ENCODE data around the gene ABCB9.
"Not testable (repeated sequence)": the region's sequence is repeated elsewhere in the genome, so short reads cannot be mapped to it uniquely, and the experiment has no call there.

The ABCB9 gene

DNA sequence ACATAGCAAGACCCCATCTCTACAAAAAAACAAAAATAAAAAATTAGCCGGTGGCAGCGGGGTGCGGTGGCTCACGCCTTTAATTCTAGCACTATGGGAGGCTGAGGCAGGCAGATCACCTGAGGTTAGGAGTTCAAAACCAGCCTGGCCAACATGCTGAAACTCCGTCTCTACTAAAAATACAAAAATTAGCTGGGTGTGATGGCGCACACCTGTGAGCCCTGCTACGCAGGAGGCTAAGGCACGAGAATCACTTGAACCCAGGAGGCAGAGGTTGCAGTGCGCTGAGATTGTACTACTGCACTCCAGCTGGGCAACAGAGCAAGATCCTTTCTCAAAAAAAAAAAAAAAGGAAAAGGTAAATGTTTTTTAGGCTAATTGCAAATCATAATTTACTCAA, 73.5 kb downstream of the ABCB9 start:
- not testable (repeated sequence) for DNase-seq

DNA sequence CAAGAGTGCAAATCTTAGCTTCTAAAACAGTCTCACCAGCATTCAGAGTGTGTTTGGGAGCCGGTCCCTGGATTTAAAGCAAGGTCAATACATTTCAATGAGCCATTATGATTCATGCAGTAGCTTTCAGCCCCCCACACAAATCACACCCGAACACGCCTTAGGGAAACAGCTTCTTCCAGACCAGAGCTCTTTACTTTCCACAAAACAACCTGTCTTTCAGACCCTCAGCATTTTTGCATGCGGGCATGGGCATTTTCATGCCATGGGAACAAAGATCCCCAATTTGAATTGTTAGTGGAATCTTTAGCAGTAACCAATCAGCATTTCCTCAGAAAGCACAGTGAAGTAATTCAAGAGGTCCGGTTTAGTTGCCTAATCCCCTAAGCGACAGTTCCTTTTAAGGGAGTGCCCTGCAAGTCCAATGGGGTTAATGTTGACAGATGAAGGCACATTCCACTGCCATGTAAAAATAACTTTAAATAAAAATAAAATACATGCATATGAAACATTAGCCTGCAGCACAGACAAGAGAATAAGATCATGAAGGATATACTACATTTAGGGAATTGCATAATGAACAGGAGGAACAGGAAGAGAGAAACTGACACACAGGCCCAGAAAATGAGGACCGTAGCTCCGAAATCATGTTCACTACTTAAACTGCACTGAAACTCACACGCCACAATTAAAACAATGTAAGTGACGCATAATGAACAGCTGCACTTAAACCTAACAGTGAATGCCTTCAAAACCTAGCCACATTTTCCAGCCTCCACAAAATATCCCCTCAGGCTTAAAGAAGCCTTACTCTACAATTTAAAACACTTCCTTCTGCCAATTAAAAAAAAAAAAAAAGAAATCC, 74.4 kb downstream of the ABCB9 start:
- no peak for DNase-seq

DNA sequence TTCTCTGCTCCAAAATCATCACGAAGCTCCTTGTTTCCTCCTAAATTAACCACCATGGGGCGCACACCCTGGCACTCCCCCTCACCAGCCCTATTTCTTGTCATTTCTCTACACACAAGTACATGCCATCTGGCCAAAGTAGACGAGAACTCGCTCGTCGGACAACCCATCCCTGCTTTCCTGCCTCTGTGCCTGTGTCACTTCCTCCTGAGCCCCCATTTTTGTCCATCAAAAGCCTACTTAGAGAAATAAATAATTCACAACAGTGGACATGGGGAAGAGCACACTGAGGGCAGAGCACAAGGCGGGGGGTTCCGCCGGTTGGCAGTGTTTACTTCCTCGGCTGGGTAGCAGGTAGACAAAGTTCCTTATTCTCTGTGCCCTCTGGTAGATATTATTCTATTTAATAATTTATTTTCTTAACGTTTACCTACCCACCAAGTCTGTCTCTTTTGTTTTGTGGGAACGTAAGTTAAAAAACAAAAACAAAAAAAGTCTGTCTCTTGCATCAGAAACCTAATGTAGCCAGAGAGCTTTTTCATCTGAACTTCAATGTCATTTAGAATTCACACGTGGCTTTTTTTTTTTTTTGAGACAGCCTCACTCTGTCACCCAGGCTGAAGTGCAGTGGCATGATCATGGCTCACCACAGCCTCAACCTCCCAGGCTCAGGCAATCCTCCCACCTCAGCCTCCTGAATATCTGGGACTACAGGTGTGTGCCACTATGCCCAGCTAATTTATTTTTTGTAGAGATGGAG, 76.3 kb downstream of the ABCB9 start:
- no peak for DNase-seq

DNA sequence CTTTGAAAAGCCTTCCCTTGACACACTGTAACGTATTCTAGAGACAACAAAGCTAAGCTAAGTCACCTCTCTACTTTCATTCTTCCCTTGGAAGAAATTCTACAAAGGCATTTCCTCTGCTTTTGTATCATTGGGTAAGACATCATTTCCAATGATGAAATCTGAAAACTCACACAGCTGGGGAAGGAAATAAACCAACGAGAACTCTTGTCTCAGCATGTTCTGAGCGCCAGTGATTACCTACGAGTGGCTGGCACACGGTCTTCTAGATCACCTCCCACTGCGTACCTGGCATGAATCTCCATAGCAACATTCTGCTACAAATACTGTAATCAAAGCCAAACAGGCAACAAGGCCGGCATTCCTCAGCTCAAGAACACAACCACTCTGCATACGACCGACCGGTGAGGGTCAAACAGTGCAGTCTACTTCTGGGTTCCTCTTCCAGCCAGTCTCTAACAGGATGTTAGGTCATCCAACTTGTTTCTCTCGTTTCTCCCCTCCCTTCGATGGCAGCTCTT, 78.0 kb downstream of the ABCB9 start:
- DNase-seq = peak; percentile 77

DNA sequence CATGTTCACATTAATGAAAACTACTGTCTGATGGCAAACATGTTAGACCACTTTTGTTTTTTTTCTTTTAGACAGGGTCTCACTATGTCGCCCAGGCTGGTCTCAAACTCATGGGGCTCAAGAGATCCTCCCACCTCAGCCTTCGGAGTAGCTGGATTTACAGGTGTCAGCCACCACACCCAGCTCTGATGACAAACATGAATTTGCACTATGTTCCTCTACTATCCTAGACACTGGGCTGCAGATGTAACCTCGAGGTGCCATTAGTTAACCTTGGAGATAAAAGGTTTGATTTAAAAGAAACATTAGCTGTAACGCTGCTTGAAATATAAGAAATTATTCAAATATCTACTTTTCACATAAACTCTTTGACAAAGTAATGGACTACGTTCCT, 78.4 kb downstream of the ABCB9 start:
- DNase-seq = no peak

DNA sequence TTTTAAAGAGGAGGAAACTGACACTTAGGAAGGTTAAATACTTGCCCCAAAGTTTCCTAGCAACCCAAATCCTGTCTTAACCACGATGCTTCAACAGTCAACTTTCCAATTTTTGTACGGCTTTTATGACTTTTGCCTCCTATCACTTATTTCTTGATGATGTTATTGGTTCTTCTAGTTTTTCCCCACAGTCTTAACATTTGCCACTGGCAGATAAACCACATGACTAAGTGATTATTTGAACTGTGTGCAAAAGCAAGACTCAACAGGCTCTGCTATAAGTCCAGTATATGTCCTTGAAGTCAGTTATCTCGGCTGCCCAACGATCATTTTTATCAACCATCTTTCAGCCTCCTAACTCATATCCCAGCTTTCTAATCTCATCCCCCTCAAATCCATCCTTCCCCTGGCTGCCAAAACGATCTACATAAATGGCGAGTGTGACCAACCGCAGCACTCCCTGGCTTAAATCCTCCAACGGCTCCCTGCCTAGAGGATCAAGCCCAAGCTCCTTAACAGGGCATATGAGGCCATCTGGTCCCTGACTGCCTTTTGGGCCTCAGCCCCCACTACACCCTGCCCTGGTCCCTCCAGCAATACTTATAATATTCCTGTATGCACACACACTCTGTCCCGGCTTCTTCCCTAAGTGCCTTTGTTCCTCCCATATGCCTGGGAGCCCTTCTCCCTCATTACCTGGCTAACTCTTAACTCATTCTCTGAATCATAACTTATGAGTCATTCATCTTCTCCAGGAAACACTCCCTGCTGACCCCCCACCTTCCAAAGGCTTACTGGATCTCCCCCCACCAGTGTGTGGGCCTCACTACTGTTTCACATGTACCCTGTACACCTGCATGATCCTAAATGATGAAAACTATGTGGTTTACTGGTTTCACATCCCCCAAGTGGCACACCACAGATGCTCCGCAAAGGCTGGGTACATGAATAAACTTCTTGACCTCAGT, 79.1 kb downstream of the ABCB9 start:
- DNase-seq = no peak

DNA sequence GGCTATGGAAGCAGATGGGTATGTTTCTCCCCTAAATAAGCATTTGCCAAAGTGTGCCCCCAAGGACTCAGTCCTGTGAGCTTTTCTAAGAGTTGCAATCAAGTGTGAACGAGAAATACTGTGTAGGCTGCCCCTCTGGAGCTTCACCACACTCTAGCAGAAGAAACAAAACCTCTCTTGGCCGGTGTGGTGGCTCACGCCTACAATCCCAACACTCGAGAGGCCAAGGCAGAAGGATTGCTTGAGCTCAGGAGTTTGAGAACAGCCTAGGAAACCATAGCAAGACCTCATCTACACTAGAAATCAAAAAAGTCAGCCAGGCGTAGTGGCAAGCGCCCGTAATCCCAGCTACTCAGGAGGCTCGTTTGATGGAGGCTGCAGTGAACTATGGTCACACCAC, 80.1 kb downstream of the ABCB9 start:
- no peak for DNase-seq

DNA sequence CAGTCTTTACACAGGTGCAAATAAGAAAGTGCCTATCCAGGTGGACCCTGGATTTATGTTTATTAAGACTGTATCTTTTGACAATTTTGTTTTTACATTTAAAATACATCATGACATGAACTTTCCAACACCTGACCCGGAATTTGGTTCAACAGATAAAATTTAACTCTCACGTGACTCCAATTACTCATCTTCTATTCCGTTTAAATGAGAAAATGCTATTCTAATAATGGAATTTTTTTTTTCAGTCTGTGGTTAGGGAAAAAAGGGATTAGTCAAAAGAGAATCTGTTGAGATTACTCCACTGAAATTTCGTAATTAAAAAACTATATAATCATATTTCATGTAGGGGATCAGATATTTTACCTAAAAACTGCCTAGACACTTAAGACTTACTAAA, 81.4 kb downstream of the ABCB9 start:
- DNase-seq = no peak

DNA sequence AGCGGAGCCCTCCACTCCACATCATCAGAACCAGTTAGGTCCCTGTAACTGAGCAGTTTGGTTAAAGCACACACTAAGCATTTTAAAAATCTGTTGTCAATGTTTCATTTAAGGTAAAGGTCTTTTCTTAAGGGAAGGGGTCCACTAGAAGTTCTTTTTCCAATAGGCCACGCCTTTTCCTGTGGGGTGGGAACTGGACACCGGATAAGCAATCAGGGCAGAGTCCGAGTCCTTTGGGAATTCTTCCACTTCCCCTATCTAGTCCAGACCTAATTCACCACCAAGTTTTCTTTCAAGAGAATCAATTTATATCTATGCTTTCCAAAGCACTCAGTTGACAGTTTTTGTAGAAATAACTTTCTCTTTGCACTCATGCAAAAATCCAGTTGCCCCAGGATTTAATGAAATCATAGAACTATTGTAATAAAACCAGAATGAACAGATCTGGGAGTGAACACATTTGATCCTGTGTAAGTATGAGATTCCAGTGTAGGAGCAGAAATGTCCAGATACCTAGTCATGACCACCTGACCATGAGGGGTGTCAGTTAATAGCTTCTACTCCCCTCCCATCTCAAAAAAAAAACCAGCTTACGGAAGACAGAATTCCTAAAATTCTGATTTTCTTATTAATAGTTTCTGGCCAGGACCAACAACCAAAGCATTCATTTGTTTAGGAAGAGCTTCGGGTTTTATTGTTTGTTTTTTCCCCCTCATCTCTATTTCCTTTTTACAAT, 82.0 kb downstream of the ABCB9 start:
- DNase-seq = no peak

DNA sequence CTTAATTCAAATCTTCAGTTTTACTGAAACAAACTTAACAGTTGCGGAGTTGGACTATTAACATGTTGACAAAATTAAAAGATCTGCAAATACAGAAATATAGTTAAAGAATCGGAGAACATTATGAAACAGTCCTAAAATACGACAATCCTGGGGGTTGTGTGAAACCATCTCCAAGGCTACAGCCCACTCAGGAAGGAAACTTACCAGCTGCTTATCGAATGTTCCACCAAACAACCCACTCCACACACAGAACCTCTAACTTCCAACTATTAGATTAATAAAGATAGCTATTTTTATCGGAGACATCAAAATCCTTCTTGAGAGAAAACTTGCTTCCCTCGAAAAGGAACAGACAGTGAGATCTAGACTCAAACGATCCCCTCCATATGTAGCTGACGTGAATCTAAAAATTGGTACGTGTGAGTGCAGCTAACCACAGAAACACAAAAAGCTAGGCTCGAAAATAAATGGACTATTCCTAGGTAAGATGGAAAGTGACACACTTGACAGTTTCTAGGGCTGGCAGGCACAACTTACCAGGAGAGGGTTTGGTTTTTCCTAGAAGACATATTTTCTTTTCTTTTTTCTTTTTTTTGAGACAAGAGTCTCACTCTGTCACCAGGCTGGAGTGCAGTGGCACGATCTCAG, 83.2 kb downstream of the ABCB9 start:
- no peak for DNase-seq

DNA sequence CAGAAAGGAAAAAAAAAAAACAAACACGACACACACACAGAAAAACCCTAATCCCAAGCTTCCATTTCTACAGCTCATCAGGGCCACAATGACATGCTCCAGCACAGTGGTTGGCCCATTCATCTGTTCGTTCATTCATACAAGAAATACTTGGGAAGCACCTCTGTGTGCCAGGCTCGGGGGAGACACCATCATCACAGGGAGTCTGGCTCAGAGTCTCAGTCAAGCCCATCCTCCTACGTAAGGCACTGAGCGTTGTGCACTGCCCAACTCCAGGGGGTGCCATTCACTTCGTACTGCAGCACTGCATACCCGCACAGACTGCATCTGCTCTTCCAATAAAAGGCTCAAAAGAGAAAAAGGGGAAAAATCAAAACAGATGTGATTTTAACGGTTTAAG, 85.6 kb downstream of the ABCB9 start:
- peak; percentile 26 for DNase-seq

DNA sequence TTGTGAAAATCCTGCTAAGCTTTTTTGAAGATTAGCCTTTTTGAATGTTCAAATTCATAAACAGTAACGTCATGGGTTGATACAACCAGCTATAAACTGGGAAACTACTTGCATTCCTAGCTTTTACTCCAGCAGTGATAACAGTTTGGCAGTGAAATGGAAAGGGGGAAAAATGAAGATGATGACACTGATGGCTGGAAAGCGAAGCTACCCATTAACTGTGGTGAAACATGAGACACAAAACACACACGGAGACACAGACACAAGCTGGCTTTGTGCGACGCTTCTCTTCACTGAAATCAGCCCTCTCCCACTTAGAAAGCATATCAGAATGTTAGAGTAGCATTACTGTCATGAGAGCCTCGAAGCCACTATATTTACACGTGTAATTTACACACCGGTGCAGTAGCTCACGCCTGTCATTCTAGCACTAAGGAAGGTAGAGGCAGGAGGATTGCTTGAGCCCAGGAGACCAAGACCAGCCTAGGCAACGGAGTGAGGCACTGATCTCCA, 86.1 kb downstream of the ABCB9 start:
- DNase-seq = no peak
